ENCODE measurements around the gene RHBDF1.

Gene RHBDF1

DNA sequence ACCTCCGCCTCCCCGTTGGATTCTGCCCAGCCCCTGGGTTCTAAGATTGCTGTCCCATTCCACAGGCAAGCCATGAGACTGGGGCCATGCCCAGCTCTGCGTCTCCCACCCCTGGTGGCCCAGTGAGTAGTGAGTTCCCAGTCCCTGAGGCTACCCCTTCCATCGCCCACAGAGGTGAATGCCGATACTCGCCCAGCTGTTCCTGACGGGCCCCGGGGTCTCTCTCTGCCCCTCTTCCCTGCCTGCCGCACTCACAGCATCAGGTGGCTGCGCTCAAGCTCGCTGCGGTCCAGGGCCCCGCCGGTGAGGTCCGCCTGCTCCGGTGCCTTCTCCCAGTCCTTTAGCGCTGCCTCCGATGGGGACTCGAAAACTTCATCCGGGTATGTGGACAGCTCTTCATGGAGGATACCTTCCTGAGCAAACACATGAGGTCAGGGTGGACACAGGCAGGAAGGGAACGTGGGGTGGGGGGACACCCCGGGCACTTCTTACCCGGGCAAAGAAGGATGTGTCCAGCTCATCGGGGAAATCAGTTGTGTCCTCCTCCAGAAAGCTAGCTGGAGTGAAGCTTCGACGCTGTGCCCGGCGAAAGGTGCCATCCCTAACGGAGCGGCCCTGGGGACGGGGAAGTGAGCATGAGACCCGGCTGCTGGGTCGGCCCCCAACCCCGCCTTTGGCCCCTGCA lies 10.0 kb downstream of the RHBDF1 start:
- TF ChIP-seq, protein P1, sequence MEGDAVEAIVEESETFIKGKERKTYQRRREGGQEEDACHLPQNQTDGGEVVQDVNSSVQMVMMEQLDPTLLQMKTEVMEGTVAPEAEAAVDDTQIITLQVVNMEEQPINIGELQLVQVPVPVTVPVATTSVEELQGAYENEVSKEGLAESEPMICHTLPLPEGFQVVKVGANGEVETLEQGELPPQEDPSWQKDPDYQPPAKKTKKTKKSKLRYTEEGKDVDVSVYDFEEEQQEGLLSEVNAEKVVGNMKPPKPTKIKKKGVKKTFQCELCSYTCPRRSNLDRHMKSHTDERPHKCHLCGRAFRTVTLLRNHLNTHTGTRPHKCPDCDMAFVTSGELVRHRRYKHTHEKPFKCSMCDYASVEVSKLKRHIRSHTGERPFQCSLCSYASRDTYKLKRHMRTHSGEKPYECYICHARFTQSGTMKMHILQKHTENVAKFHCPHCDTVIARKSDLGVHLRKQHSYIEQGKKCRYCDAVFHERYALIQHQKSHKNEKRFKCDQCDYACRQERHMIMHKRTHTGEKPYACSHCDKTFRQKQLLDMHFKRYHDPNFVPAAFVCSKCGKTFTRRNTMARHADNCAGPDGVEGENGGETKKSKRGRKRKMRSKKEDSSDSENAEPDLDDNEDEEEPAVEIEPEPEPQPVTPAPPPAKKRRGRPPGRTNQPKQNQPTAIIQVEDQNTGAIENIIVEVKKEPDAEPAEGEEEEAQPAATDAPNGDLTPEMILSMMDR (conservative IDR thresholded peaks at IDR 0.05; ENCODE audit: low read depth, low read length), result no peak
- DNase-seq (ENCODE audit: low read depth), result no peak
- no peak overlapping the region for H3K4me3 ChIP-seq (ENCODE audit: low read depth, low read length)

DNA sequence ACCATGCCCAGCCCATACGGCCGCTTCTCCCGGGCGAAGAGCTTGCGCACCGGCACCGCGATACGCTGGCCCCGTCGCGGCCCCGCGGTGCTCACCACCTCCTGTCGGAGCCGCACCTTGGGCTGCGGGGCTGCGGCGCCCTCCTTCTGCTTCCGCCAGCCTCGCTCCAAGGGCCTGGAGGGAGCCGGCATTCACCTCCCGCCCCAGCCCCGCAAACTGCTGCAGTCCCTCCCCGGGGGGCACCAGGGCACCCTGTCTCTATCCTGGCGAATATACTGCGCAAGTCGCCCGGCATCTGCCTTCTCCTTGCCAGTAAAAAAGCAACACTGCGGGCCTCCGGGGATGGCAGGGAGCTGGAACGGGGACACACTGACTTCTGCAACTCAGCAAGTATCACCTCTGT lies 10.6 kb downstream of the RHBDF1 start:
- TF ChIP-seq, protein P1 (conservative IDR thresholded peaks at IDR 0.05; ENCODE audit: low read depth, low read length), result no peak
- no peak overlapping the region for H3K4me3 ChIP-seq (ENCODE audit: low read depth, low read length)
- no peak for DNase-seq (ENCODE audit: low read depth)

DNA sequence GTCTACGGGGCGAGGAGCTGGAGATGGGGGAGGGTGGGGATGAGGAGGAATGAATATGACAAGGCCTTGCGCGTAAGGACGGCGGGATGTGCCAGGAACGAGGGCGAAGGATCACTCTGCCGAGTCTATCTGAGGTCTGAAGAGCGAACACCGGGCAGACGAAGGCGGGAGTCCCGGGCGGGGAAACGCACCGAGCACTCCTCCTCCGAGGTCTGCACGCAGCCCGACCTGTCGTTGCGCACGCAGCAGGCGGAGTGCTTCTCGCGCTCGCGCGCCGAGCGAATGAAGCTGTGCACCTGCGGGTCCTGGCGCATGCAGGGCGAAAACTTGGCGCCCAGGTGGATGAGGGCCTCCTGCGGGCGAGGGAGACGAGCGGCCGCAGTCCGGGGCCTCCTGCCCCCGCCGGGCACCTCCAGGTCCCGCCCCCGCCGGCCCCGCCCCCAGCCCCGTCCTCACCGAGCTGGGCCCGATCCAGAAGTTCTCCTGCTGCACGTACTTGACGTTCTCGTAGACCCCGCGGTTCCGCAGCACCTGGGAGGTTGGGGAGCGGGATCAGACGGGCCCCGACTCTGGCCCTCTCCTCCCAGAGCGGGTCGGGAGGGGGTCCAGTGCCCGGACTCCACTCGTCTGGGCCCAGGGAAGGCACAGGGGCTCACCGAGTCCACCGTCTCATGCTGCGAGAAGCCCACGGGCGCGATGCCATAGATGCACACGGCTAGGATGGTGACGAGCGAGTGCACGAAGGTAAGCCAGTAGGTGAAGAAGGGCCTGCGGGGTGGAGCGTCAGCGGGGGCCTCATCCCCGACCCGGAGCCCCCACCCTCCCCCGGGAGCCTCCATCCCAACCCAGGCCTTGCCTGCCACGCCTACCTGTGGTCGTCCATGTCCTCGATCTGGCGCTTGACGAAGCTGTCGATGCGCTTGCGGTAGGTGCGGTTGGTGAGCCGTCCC lies 11.2 kb downstream of the RHBDF1 start:
- no peak overlapping the region for H3K4me3 ChIP-seq (ENCODE audit: low read depth, low read length)
- TF ChIP-seq, protein P1 (conservative IDR thresholded peaks at IDR 0.05; ENCODE audit: low read depth, low read length), result no peak
- no peak for DNase-seq (ENCODE audit: low read depth)

DNA sequence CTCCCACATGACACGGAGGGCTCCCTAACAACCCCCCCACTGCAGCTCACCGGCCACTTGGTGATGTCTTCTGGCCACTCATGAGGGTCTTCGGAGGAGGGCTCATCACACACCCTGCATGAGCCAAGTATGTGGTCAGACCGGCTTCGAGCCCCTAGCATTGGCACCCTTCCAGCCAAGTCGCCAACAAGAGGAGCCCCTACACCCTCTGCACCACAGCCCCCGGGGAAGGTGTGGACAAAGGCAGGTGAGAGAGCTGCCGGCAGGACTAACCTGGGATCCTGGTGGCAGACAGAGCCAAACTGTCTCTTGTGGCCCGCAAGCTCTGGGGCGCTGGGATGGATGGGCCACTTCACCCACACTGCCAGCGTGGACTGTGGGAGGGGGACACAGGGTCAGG lies 12.3 kb downstream of the RHBDF1 start:
- TF ChIP-seq, protein P1 (conservative IDR thresholded peaks at IDR 0.05; ENCODE audit: low read depth, low read length), result no peak
- no peak for DNase-seq (ENCODE audit: low read depth)
- H3K4me3 ChIP-seq (ENCODE audit: low read depth, low read length), result no peak overlapping the region

DNA sequence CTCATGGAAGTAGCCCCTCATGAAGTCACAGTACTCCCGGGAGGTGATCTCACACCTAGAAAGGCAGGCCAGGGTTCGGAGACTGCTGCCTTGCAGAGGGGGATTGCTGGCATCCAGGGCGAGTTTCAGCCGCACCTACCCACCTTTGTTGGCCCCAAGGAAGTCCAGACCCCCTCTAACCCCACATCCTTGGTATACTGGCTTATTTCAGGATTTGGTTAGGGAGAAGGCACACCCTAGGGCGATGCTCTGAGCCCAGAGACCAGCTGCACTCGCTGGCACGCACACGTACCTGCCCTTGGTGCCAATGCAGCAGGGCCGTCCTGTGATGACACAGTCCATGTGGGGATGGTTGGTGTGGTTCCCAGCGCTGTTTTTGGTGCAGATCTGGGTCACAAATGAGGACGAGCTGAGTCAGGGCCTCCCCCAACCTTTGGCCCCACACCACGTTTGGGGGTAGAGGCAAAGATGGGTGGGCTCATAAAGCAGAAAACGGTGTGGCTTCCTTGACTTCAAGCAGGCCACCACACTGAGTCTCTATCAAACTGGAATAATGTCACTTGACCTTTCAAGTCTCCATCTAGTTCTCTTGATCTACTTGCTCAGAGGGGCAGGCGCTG lies 12.9 kb downstream of the RHBDF1 start:
- TF ChIP-seq, protein P1 (conservative IDR thresholded peaks at IDR 0.05; ENCODE audit: low read depth, low read length), result no peak
- no peak for DNase-seq (ENCODE audit: low read depth)
- no peak overlapping the region for H3K4me3 ChIP-seq (ENCODE audit: low read depth, low read length)

DNA sequence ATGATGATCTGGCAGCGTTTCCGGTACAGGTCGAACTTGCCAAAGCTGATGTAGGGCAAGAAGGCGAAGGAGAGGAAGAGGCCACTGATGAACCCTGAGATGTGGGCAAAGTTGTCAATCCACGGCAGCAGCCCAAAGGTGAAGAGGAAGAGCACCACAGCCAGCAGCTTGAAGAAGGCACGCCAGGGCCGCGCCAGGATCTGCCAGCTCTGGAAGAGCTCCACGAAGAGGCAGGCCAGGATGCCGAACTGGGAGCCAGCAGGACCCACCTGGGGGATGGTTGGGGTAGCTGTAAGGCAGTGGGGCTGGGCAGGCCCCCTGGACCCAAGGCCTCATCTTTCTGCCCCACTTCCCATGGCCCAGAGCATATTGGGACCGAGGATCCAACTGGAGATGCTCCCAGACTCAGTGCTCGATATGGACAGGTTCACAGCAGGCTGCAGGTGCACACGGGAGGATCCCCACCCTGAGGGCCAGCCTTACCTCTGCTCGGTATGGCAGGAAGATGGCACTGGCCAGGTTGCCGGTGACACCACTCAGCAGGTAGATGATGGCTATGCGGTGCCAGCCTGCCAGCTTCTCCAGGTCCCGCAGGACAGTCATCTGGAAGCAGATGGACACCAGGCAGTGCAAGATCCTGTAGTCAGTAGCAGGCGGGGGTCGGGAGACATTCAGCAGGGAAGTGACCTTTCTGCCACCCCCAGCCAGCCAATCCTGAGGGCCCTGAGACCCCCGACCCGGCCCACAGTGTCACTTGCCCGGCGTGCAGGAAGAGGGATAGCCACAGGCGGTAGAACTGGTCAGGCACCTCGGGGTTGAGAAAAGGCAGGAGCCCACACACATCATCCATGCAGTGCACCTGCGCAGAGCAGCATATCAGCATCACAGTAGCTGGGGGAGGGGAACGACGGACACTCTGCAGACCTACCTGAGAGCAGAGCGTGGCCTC lies 13.7 kb downstream of the RHBDF1 start:
- TF ChIP-seq, protein P1 (conservative IDR thresholded peaks at IDR 0.05; ENCODE audit: low read depth, low read length), result no peak
- H3K4me3 ChIP-seq (ENCODE audit: low read depth, low read length), result no peak overlapping the region
- DNase-seq (ENCODE audit: low read depth), result no peak
